ENCODE results near the gene LTV1.

LTV1 gene

DNA sequence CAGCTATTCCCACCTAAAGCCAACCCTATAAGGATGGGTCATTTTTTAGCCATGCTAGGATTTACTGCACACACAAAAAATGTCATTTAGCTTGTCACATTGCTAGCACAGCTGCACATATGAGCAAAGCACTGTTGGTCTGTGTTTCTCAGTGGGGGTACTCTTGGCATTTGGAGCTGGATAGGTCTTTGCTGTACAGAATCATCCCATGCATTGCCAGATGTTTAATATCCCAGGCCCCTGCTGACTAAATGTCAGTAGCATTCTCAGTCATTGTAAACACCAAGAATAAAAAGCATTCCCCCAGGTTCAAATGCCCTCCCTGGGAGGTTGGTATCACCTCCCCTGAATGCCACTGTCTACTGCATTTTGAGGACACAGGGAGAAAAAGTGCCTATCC, 14.6 kb upstream of the LTV1 start:
- DNase-seq (ENCODE audit: insufficient read length, low spot score) = no peak
- TF ChIP-seq, protein P1, sequence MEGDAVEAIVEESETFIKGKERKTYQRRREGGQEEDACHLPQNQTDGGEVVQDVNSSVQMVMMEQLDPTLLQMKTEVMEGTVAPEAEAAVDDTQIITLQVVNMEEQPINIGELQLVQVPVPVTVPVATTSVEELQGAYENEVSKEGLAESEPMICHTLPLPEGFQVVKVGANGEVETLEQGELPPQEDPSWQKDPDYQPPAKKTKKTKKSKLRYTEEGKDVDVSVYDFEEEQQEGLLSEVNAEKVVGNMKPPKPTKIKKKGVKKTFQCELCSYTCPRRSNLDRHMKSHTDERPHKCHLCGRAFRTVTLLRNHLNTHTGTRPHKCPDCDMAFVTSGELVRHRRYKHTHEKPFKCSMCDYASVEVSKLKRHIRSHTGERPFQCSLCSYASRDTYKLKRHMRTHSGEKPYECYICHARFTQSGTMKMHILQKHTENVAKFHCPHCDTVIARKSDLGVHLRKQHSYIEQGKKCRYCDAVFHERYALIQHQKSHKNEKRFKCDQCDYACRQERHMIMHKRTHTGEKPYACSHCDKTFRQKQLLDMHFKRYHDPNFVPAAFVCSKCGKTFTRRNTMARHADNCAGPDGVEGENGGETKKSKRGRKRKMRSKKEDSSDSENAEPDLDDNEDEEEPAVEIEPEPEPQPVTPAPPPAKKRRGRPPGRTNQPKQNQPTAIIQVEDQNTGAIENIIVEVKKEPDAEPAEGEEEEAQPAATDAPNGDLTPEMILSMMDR (IDR thresholded peaks at IDR 0.05; ENCODE audit: insufficient read depth, missing control alignments) = no peak
- FAIRE-seq = no peak

DNA sequence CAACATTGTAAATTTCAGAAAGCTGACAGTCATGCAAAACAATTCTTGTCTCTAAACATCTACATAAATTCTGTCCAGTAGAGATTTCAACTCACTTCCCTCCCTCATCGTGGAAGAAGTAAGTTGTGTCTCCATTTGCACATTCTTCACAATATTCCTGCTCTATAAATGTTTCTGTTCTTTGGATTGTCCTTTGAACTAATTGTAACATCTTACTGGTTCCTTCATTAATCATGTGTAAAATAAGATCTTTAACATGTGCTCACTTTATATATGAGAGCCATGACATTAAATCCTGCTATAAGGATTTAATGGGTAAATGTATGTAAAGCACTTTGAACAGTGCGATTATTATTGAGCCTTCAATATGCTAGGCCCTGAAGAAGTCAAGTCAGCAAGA, 7.0 kb upstream of the LTV1 start:
- FAIRE-seq (no peak), DNase-seq (ENCODE audit: insufficient read length, low spot score) (no peak)
- TF ChIP-seq, protein P1 (IDR thresholded peaks at IDR 0.05; ENCODE audit: insufficient read depth, missing control alignments) = no peak

DNA sequence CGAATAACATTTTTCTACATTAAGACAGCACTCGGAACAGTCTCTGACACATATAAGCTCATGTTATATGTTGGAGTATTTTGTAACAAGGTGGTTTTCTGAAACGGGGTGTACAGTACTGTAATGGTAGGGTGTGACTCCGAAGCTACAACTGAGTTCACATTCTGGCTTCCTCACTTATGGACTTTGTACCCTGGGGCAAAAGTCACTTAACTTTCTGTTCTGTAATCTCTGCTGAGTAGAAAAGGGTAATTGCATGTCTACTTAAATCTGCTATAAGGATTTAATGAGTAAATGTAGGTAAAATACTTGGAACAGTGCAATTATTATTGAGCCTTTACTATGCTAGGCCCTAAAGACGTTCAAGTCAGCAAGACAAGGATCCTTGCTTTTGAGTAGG, 4.7 kb upstream of the LTV1 start:
- no peak for FAIRE-seq
- TF ChIP-seq, protein P1 (IDR thresholded peaks at IDR 0.05; ENCODE audit: insufficient read depth, missing control alignments) = no peak

GRCh38 chr6:143839196-143839595, 3.9 kb upstream of the LTV1 start:
- DNase-seq (ENCODE audit: insufficient read length, low spot score) (no peak), FAIRE-seq (no peak)
- TF ChIP-seq, protein P1 (IDR thresholded peaks at IDR 0.05; ENCODE audit: insufficient read depth, missing control alignments) = no peak

More for the DNA sequence above, 4.7 kb upstream of the LTV1 start:
- no peak for DNase-seq (ENCODE audit: insufficient read length, low spot score)

- no peak for DNase-seq (ENCODE audit: insufficient read length, low spot score)
- TF ChIP-seq, protein P1 (IDR thresholded peaks at IDR 0.05; ENCODE audit: insufficient read depth, missing control alignments) = no peak
- no peak for FAIRE-seq
These were observed 2.4 kb upstream of the LTV1 start for GRCh38 chr6:143840595-143841265.

DNA sequence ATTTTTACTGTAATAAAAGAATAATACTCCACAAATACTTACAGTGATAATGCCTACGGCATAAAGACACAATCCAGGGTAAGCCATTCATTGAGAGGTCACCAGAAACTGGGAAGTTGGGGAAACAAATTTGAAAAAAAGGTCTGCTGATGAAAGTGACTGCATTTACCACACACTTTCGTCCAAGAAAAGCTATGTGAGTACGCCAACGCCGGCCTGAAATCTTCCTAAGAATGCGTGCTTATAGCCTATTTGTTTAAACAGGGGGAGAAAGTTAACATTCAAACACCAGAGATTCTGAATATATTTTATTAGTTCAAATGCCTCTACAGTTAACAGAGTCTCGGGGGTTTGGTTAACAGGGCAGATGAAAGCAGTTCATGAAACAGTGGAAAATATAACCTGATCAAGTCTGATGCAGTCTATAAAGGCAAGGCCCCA, 657 bp upstream of the LTV1 start:
- TF ChIP-seq, protein P1 (IDR thresholded peaks at IDR 0.05; ENCODE audit: insufficient read depth, missing control alignments) = no peak
- FAIRE-seq (no peak), DNase-seq (ENCODE audit: insufficient read length, low spot score) (no peak)

- TF ChIP-seq, protein P1 (IDR thresholded peaks at IDR 0.05; ENCODE audit: insufficient read depth, missing control alignments) = no peak
- FAIRE-seq (no peak), DNase-seq (ENCODE audit: insufficient read length, low spot score) (no peak)
These were observed 500 bp downstream of the LTV1 start for GRCh38 chr6:143843677-143843999.
